ENCODE results near the gene LTB4R.
A peak's percentile ranks its signal among the peaks of the same experiment; 100 is the strongest.

Gene LTB4R

DNA sequence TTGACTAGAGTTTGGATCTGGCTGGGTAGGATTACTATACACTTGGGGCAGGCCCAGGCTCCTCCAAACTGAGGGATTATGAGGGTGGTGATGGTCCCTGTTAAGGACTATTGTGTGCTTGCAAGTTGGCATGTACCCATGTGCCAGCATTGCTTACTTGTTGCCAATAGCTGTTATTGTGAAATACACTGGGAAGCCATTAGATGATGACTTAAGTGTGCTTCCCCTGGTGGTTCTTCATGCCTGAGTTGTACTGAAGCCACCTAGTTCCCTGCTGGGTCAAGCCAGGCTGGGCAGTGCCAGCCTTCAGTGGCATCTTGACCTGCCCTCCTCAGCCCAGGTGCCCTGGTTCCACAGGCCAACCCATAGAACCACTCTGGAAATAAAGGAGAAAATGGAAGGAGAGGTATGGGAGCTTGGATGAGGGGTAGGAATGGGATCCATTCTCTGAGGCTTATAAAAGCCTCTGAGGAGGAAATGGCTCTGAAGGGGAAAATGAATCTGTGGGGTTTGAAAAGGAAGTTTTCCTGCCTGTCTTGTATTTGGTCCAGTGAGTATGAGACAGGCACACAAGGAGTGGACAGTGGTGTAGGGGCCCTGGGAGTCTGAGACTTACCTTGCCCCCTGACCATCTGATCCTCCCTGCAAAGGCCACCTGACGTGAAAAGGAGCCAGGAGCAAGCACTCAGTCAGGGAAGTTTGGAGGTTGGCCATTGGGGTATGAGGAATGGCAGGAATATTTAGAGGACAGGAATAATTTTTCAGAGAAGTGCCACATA is 724 bp downstream of the LTB4R start:
- Histone ChIP-seq H3K27ac (peak overlapping the region; percentile 94), H3K36me3 (peaks cover 39% of the 10 kb centered on the region), H3K9me3 (no peaks in the 10 kb centered on the region), H3K9ac (peak overlapping the region; percentile 83), H3K4me3 (peak overlapping the region; percentile 68), H3K27me3 (no peaks in the 10 kb centered on the region), H3K4me1 (peaks cover 81% of the 10 kb centered on the region), H4K20me1 (peaks cover 10% of the 10 kb centered on the region; the same call in 1 of the 2 replicates), H3K4me2 (peak overlapping the region; percentile 96)
- TF ChIP-seq Cebpa-rat (IDR thresholded peaks at IDR 0.05) = peak; percentile 80

- H3K4me2 ChIP-seq = peak overlapping the region; percentile 96
These were observed 1.6 kb downstream of the LTB4R start for GRCh38 chr14:24312736-24313507.

GRCh38 chr14:24313913-24314312 is 2.6 kb downstream of the LTB4R start:
- TF ChIP-seq Cebpa-rat (IDR thresholded peaks at IDR 0.05) = no peak
- H3K36me3 ChIP-seq = peaks cover 22% of the 10 kb centered on the region
- no peaks in the 10 kb centered on the region for H3K27me3 ChIP-seq
- peaks cover 10% of the 10 kb centered on the region; the same call in 1 of the 2 replicates for H4K20me1 ChIP-seq
- no peak overlapping the region; the same call in 1 of the 2 replicates for H3K4me3 ChIP-seq
- peak overlapping the region; percentile 94 for H3K27ac ChIP-seq
- peak overlapping the region; percentile 46 for H3K9ac ChIP-seq
- H3K9me3 ChIP-seq = no peaks in the 10 kb centered on the region
- peaks cover 70% of the 10 kb centered on the region for H3K4me1 ChIP-seq
- H3K4me2 ChIP-seq = peak overlapping the region; percentile 96

More at GRCh38 chr14:24312736-24313507, 1.6 kb downstream of the LTB4R start:
- Histone ChIP-seq H4K20me1 (peaks cover 10% of the 10 kb centered on the region; the same call in 1 of the 2 replicates), H3K27ac (peak overlapping the region; percentile 94), H3K9me3 (no peaks in the 10 kb centered on the region), H3K4me3 (peak overlapping the region; percentile 68), H3K36me3 (peaks cover 30% of the 10 kb centered on the region), H3K27me3 (no peaks in the 10 kb centered on the region), H3K4me1 (peaks cover 79% of the 10 kb centered on the region), H3K9ac (peak overlapping the region; percentile 83)
- TF ChIP-seq Cebpa-rat (IDR thresholded peaks at IDR 0.05) = no peak

GRCh38 chr14:24314377-24315193 is 3.3 kb downstream of the LTB4R start:
- no peaks in the 10 kb centered on the region for H3K27me3 ChIP-seq
- H4K20me1 ChIP-seq = peaks cover 8% of the 10 kb centered on the region; the same call in 1 of the 2 replicates
- peak overlapping the region; percentile 46; the same call in 1 of the 2 replicates for H3K9ac ChIP-seq
- H3K4me3 ChIP-seq = no peak overlapping the region
- H3K27ac ChIP-seq = peak overlapping the region; percentile 94
- peaks cover 63% of the 10 kb centered on the region for H3K4me1 ChIP-seq
- H3K9me3 ChIP-seq = no peaks in the 10 kb centered on the region
- peaks cover 15% of the 10 kb centered on the region for H3K36me3 ChIP-seq
- H3K4me2 ChIP-seq = peak overlapping the region; percentile 96
- TF ChIP-seq Cebpa-rat (IDR thresholded peaks at IDR 0.05) = no peak

GRCh38 chr14:24315243-24315806 is 4.0 kb downstream of the LTB4R start:
- no peak for TF ChIP-seq Cebpa-rat (IDR thresholded peaks at IDR 0.05)
- Histone ChIP-seq H3K4me3 (no peak overlapping the region), H3K27me3 (no peaks in the 10 kb centered on the region), H3K4me2 (peak overlapping the region; percentile 96), H3K36me3 (peaks cover 13% of the 10 kb centered on the region), H3K9me3 (no peaks in the 10 kb centered on the region), H4K20me1 (peaks cover under 1% of the 10 kb centered on the region; the same call in 1 of the 2 replicates), H3K27ac (peak overlapping the region; percentile 94), H3K4me1 (peaks cover 56% of the 10 kb centered on the region), H3K9ac (no peak overlapping the region)

DNA sequence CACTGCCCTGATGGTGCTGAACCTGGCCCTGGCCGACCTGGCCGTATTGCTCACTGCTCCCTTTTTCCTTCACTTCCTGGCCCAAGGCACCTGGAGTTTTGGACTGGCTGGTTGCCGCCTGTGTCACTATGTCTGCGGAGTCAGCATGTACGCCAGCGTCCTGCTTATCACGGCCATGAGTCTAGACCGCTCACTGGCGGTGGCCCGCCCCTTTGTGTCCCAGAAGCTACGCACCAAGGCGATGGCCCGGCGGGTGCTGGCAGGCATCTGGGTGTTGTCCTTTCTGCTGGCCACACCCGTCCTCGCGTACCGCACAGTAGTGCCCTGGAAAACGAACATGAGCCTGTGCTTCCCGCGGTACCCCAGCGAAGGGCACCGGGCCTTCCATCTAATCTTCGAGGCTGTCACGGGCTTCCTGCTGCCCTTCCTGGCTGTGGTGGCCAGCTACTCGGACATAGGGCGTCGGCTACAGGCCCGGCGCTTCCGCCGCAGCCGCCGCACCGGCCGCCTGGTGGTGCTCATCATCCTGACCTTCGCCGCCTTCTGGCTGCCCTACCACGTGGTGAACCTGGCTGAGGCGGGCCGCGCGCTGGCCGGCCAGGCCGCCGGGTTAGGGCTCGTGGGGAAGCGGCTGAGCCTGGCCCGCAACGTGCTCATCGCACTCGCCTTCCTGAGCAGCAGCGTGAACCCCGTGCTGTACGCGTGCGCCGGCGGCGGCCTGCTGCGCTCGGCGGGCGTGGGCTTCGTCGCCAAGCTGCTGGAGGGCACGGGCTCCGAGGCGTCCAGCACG is 4.7 kb downstream of the LTB4R start:
- peaks cover 49% of the 10 kb centered on the region for H3K4me1 ChIP-seq
- H3K9me3 ChIP-seq = no peaks in the 10 kb centered on the region
- no peaks in the 10 kb centered on the region for H4K20me1 ChIP-seq
- TF ChIP-seq Cebpa-rat (IDR thresholded peaks at IDR 0.05) = no peak
- H3K27ac ChIP-seq = no peak overlapping the region
- no peak overlapping the region for H3K4me3 ChIP-seq
- H3K27me3 ChIP-seq = no peaks in the 10 kb centered on the region
- no peak overlapping the region for H3K4me2 ChIP-seq
- no peak overlapping the region for H3K9ac ChIP-seq
- H3K36me3 ChIP-seq = peaks cover 13% of the 10 kb centered on the region

- Histone ChIP-seq H3K4me1 (peaks cover 43% of the 10 kb centered on the region), H3K4me3 (no peak overlapping the region), H3K27me3 (no peaks in the 10 kb centered on the region), H3K4me2 (no peak overlapping the region), H3K9me3 (no peaks in the 10 kb centered on the region), H4K20me1 (no peaks in the 10 kb centered on the region), H3K27ac (no peak overlapping the region), H3K36me3 (peaks cover 13% of the 10 kb centered on the region), H3K9ac (no peak overlapping the region)
- no peak for TF ChIP-seq Cebpa-rat (IDR thresholded peaks at IDR 0.05)
These were observed 5.3 kb downstream of the LTB4R start for GRCh38 chr14:24316597-24316950.

GRCh38 chr14:24317141-24317928 is 6.0 kb downstream of the LTB4R start:
- H3K27ac ChIP-seq = no peak overlapping the region

More at GRCh38 chr14:24317141-24317928, 6.0 kb downstream of the LTB4R start:
- Histone ChIP-seq H3K9me3 (no peaks in the 10 kb centered on the region), H3K4me3 (no peak overlapping the region), H3K4me2 (no peak overlapping the region), H3K4me1 (peaks cover 36% of the 10 kb centered on the region), H4K20me1 (no peaks in the 10 kb centered on the region), H3K27me3 (no peaks in the 10 kb centered on the region), H3K36me3 (peaks cover 13% of the 10 kb centered on the region), H3K9ac (no peak overlapping the region)
- no peak for TF ChIP-seq Cebpa-rat (IDR thresholded peaks at IDR 0.05)
